Activated CD8-positive, alpha-beta memory T cell treated with anti-CD3 and anti-CD28 coated beads, Interleukin-2, amount 50 U/mL, for 4 hours (primary cell): ENCODE measurements around the gene CACNA2D3.

Experiments
- DNase-seq: peaks from one replicate; pipeline ENCODE4 v3.0.0-alpha.2; 2020

Gene CACNA2D3

GRCh38 chr3:54777141-54777540 is 654.8 kb downstream of the CACNA2D3 start:
- DNase-seq = no peak

DNA sequence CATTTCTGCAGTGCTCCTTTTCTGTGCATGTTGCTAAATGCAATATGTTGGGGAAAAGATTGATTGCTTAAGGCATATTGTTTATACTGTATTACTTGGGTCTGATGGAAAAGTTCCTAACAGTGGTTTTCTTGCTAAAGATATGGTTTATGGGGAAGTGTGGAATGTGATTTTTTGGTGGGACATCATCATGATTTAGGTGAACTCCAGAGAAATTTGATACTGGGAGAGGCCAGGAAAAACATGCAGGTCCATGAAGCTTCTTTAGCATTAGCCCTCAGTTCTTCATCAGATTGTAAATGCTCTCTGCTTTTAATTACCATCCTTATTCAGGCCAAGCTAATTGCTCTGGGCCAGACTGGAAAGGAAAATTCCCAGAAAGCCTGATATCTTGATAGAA is 658.0 kb downstream of the CACNA2D3 start:
- no peak for DNase-seq

GRCh38 chr3:54781728-54782127 is 659.4 kb downstream of the CACNA2D3 start:
- no peak for DNase-seq

DNA sequence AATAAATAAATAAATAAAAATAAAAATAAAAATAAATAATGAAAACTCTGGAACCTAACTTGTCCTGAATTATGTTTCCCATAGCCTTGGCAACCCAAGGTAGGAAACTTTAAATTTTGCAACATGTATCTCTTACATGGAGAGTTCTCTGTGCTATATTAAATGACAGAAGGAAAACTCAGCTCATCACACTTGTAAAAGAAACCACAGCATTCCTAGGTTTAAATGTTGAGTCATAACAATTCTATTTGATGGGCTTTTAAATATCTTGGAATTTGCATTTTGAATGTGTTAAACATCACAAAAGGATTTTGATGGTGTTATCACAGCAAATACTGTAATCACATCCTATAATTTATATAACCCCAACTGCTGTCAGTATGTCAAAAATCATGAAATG is 661.3 kb downstream of the CACNA2D3 start:
- DNase-seq = no peak

GRCh38 chr3:54784021-54784420 is 661.7 kb downstream of the CACNA2D3 start:
- DNase-seq = no peak

DNA sequence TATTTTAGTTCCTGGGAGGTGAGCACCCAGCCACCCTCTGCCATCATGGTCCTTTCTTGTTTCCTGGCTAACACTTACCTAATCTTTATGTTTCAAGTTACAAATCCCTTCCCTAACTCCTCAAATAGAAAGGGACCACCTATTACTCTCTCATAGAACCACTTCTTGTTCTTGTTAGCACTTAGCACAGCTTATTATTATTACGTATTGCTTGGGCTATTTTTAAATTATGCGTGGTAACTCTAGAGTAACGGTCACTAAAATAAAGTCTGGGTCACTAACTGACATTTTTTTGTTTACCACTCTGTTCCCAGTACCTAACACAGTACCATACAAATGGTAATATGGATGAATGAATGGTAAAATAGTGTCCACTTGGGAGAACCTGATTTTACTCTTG is 663.6 kb downstream of the CACNA2D3 start:
- no peak for DNase-seq

DNA sequence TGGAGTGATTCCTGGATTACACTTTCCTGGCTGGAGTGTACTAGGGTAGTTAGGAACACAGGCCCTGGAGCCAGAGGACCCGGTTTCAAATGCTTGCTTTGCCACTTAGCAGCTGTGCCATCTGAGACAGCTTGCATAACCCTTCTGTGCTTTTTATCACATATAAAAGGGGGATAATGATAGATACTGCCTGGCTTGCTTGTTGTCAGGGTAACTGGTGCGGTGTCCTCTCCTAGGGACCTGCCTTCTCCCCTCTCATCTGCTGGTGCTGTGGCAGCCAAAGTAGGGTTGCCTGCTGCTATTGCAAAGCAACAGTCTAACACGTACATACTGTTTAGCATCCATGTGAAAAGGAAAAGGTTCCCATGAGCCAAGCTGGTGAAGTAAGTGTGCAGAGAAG is 667.7 kb downstream of the CACNA2D3 start:
- DNase-seq = no peak

- DNase-seq = no peak
Measured at GRCh38 chr3:54791501-54792156, 669.3 kb downstream of the CACNA2D3 start.

GRCh38 chr3:54792584-54792983 is 670.2 kb downstream of the CACNA2D3 start:
- DNase-seq = no peak

DNA sequence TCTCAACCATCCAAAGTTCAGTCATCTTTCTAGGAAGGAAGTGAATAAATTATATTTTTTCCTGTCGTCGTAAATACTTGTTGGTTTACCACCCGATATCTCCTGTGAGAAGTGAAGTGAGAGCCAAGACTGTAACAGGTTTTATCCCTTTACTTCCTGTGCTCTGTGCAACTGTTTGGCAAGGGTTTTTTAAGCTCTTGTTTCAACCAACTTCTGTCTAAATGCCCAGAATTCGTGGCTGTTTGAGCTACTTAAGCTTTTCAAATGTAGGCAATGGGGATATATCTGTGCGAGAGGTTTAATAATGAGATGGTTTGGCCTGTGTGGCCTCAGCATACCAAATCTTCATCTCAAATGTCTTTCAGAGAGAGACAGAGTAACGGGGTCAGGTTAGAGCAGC is 670.8 kb downstream of the CACNA2D3 start:
- no peak for DNase-seq

GRCh38 chr3:54797111-54797510 is 674.8 kb downstream of the CACNA2D3 start:
- no peak for DNase-seq

- DNase-seq = no peak
Measured at GRCh38 chr3:54800478-54800877, 678.1 kb downstream of the CACNA2D3 start.

GRCh38 chr3:54801977-54802376 is 679.6 kb downstream of the CACNA2D3 start:
- DNase-seq = no peak

GRCh38 chr3:54810401-54810800 is 688.0 kb downstream of the CACNA2D3 start:
- no peak for DNase-seq

DNA sequence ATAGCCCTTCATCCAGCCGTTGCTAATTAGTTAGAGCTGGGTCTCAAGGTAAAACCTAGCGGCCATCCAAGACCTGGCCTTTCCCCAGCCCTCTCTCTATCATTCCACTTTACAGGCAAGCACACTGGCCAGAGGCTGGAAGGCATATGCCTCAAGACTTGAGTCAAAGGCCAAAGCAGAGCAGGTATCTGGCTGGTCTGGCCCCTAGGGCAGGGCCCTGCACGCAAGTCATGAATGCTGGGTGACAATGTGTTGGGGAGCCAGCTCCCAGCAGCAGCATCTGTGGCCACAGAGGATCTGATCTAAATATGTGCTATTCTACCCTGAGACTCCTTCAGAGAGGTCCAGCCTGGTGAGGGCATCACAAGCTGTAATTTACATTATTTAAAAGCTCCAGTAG is 691.9 kb downstream of the CACNA2D3 start:
- DNase-seq = no peak

GRCh38 chr3:54817628-54818027 is 695.3 kb downstream of the CACNA2D3 start:
- no peak for DNase-seq

- no peak for DNase-seq
Measured at GRCh38 chr3:54818486-54818885, 696.1 kb downstream of the CACNA2D3 start.

DNA sequence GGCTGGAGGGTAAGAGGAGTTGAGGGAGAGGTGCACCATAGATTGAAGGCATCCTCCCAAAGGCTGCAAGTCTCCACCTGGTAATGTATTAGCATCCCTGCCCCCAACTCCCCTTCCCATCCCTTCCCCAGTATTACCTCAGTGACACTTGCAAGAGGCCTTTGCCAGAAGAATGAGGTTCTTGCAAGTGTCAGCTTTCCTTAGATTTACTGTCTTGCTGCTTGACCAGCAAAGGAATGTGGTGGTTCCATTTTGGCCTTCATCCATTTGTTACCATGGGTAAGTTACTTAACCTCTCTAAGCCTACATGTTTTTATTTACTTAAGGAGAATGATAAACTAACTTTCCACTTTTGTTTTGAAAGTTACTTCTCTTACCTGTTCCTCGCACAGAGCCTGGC is 696.6 kb downstream of the CACNA2D3 start:
- DNase-seq = no peak

DNA sequence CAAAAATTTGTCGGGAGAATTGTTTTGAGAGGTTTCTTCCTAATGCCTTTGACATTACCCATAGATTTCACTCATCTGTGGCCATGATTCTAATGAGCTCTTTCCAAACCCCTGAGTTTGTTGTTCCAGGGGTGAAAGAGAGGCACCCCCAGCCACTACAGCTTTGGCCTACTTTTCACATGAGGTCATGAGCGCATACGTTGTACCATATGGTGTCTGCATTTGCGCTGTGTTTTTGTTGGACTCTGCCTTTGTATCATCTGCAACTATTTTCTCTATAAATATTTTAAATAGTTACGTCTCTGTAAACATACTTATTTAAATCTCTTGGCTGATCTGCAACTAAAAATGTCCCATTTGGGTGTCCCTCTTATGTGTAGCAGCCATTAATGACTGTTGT is 697.6 kb downstream of the CACNA2D3 start:
- DNase-seq = no peak

GRCh38 chr3:54822206-54822605 is 699.9 kb downstream of the CACNA2D3 start:
- DNase-seq = no peak

GRCh38 chr3:54826251-54826691 is 703.9 kb downstream of the CACNA2D3 start:
- no peak for DNase-seq

GRCh38 chr3:54827056-54827687 is 704.8 kb downstream of the CACNA2D3 start:
- no peak for DNase-seq

DNA sequence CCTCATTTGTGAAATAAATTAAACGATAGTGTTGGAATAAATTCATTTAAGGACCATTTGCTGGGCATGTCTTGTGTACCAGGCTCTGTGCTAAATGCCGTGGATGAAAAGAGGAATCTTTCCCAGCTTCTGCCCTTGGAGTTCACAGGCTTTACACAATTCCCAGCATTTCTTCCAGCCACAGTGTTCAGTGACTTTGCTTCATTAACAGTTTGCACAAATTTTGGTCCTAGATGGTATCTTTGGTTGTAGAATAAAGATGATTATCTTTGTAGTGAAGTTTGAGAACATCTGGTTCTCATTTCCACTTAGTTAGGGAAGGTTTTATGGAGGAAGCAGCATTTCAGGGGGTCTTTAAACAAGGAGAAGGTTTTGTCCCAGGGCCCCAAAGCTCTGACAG is 705.4 kb downstream of the CACNA2D3 start:
- DNase-seq = no peak

DNA sequence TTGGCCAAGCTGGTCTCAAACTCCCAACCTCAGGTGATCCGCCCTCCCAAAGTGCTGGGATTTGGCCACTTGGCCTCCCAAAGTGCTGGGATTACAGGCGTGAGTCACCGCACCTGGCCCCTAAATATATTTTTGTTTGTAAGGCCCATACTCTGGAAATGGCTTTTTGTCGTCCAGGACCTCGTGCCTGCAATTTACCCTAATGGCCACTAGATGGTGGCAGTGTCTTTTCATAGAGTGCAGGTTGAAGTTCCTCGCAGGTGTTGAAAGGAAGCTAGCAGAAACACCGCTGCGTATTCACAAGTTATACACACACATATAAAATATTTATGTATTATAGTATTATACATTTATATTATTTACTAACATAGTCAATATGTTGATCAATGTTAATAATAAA is 708.3 kb downstream of the CACNA2D3 start:
- DNase-seq = no peak

- DNase-seq = no peak
Measured at GRCh38 chr3:54831112-54831511, 708.8 kb downstream of the CACNA2D3 start.
